HG03280 (cell line): ENCODE measurements around the gene ALG3.

Experiments
- ATAC-seq: cut with Tn5 transposase; IDR thresholded peaks from one replicate; pipeline ENCODE4 v1.9.1; 2021; ENCODE audit warnings: mild to moderate bottlenecking, moderate library complexity; ENCODE audit not compliant: unreplicated experiment

ALG3 gene

DNA sequence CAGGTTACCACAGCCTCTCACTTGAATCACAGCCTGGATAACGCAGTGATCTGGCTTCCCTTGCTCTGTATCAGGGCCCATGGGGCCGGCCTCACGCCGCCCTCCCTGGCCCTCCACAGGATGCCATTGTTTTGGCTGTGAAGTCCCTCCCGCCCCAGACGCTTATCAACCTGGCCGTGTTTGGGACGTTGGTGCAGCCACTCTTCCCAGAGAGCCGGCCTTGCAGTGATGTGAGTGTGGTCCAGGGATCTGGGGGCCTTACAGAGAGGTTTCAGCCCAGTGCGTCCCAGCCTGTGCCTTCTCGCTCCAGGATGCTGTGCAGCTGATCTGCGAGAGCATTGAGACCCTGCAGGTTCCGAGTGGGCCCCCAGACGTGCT, 12.7 kb downstream of the ALG3 start:
- ATAC-seq: no peak

DNA sequence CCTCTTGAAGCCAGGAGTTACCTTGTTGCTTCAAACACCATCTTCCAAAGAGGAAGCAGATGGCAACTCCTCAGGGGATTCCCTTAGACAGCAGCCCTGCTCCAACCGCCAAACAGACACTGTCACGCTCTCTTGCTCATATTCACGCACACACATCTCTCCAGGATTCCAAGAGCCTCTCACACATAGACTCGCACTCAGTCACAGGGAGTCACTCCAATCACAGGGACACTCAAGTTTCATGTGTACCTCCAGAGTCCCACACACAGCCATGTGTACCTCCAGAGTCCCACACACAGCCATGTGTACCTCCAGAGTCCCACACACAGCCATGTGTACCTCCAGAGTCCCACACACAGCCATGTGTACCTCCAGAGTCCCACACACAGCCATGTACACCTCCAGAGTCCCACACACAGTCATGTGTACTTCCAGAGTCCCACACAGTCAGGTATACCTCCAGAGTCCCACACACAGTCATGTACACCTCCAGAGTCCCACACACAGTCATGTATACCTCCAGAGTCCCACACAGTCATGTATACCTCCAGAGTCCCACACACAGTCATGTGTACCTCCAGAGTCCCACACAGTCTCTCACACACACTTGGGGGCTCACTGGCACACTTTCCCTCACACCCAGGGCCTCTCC, 13.3 kb downstream of the ALG3 start:
- no peak for ATAC-seq

DNA sequence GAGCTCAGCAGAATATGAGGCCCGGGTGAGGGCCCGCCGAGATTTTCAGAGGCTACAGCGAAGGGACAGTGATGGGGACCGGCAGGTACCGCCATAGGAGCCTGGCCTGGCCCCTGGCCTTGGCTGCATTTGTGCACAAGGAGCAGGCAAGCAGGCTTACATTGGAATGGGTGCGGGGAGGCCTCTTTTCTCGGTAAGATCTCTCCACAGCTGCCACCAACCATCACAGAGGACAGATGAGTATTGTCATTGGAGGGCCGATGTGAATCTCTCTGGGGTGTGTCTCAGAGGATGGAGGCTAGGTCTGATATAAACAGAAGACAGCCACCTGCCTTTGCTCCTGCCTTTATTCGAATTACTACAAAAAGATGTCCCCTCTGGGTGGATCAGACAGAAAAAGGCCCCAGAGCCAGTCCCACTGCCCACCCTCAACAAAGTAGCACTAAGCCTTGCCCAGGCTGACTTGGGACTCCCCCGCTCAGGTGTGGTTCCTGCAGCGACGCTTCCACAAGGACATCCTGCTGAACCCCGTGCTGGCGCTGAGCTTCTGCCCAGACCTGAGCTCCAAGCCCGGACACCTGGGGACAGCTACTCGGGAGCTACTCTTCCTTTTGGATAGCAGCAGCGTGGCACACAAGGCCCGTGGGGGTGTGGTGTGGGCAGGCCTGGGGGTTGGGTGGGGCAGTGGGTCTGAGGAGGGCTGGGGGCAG, 13.9 kb downstream of the ALG3 start:
- no peak for ATAC-seq

DNA sequence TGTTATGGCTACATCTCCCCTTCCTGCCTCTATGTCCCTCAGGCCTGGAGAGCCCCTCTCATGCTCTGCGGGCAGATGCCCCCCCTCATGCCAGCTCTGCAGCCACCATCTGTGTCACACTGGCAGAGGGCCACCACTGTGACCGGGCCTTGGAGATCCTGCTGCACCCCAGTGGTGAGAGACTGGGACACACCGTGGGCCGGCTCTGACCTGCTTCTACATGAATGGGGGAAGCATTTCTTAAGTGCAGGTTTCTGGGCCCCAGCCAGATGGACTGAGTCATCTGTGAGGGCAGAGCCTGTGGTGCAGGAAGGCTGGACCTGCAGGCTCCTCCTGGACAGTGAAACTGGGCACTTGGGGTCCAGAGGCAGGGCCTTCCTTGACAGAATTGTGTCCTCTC, 14.5 kb downstream of the ALG3 start:
- no peak for ATAC-seq

DNA sequence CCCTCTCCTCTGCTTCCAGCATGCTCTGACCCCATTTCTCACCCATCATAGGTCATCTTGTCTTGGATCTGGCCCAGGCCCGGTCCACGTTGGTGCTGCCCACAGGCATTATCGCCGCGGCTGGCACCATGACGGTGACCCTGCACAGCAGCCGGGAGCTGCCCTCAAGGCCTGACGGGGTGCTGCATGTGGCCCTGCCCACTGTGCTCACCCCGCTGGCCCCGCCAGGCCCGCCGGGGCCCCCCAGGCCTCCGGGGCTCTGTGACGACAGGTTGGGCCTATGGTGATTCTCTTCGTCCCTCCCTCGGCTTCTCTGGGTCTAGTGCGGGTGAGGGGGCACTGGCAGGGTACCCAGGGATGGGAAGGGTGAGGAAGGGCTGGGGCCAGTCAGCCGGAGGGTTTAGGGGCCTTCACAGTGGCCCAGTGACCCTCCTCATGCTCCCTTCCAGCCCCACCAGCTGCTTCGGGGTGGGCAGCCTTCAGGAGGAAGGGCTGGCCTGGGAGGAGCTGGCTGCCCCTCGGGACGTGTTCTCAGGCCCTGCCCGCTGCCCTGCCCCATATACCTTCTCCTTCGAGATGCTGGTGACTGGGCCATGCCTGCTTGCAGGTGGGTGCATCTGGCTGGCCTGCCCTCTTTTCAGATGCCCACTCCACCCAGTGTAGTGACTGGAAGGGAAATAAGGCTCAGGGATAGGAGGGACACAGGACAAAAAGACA, 15.5 kb downstream of the ALG3 start:
- ATAC-seq: no peak

DNA sequence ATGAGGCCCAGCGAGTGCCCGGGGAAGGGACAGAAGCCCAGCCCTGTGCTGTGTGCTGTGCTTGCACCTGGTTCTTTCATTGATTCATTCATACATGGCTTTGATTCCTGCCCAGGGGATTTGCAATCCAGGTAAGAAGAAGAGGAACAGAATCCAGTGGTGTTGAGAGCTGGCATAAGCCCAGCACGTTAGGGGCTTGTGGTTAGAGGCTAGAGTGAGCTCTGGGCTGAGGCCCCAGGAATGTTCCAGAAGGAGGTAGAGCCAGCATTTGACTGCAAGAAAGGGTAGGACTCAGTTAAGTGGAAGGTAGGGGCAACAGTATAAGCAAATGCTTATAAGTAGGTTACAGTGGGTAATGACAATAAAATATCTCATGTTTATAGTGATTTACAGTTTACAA, 17.1 kb downstream of the ALG3 start:
- no peak for ATAC-seq

DNA sequence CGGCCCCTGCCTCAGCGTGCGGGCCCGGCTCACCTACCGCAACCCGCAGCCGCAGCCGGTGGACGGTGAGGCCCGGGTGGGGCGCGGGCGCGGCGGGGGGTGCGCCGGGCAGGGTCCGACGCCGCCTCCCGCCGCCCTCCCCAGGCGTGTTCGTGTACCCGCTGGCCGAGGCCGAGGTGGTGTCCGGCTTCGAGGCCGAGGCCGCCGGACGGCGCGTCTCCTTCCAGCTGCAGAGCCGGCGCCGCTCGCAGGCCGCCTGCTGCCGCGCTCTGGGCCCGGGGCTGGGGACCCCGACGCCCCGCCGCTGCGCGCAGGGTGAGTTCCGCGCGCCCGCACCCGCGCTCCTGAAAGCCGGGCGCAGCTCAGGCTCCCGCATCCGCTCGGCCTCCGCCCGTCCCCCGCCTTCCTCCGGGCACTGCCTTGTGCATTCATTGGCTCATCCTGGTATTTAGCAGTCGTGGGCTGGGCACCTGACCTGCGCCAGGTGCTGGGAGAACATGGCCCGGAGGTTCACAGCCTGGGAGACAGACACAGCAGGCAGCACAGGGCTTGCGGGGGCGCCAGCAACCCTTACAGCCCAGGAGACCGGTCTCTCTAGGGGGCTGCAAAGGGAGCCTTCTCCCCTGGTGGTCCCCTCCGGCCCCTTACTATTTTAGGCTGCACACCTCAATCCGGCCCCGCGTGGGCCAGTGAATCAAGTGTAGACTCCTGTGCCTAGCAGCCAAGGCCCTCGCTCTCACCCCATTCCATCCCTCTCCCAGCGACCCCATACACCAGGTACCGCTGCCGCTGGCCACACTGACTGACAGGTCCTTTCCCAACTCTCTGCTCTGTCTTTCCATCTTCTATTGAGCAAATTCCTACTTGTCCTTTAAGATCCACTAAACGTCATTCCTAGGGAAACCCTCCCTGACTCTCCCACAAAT, 17.9 kb downstream of the ALG3 start:
- no peak for ATAC-seq

DNA sequence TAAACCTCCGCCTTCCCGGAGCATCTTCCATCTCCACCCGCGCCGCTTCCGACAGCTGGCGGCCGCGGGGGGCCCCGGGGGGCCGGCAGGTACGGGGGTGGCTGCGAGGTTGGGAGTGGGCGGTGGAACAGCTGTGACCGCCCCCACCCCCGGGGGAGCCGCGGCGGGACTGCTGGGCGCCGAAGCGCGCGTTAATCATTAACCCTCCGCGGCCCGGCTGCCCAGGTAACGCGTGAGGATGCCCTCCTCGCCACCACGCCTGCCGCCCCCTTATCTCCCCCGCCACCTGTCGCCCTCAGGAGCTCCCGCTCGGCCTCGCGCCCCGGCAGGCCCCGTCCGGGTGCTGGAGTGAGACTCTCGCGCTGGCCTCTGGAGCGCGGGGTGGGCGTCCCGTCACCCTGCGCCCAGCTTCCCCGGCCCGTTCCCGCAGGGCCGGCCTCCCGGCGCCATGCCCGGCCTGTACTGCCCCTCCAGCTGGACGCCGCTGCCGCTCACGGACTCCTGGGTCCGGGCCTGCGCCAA, 18.6 kb downstream of the ALG3 start:
- ATAC-seq: no peak

DNA sequence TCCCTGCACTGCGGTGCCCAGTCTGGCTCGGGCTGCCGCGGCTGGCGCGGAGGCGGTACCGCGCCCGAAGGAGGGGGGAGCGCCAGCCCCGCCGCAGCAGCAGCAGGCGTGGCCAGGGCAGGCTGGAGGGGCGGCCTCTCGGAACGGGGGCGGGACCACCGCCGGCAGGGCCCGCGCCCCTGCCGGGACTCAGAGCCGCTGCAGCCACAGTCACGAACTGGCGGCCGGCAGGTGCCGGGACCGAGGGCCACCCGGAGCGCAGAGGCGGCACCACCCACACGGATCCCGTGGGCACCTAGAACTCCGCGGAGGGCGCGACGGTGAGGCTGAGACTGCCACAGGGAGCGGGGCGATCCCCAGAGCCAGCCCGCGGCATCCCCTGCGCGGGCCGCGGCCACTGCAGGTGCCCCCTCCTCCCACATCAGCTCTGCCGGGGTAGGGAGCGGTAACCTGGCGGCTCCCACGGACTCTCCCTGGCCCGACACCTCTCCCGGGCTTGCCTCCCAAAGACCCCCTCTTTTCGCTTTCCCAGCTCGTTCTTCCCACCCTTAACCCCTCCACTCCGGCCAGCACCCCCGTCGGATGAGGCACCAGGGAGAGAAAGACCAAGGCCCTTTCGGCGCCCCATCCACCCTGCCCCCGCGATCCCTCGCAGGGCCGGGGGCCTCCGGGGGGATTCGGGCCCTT, 19.2 kb downstream of the ALG3 start, which contains the start of gene VWA5B2:
Gene VWA5B2 (plus strand): TSS at position 192 of the 687 bp plus-strand sequence. CDS start 944 bp downstream, outside the sequence.
- ATAC-seq: peak; percentile 77

DNA sequence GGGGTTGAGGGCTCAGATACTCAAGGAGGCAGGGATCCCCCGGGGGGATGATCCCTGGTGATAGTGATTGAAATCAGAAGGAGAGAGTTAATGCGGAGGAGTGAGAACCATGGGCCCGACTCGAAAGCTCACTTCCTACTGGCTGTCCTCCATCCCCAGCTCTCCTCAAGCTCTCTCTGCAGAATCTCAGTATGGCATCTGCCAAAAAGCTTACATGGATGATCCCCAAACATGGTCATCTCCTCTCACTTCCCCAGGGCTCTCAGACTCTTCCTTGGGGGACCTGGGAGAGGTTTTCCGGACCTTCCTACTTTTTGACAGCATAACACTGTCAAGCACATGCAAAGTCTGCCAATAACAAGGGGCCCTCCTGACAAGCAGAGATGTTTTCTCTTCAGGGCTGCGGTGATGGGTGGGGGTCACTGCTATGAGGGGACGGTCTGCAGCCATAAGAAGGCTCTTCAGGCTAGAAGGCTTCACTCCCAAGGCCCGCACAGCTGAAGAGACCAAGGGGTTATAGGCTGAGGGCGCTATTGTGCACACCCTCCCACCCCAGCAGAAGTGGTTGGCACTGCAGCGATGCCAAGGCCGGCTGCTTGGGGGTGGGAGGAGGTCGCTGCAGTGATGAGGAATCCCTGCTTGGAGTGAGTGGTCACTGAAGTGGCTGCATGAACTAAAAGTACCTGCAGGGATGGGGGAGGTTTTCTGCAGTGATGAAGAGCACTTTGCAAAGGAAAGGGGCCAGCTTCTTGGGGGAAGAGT, 20.2 kb downstream of the ALG3 start:
- no peak for ATAC-seq

DNA sequence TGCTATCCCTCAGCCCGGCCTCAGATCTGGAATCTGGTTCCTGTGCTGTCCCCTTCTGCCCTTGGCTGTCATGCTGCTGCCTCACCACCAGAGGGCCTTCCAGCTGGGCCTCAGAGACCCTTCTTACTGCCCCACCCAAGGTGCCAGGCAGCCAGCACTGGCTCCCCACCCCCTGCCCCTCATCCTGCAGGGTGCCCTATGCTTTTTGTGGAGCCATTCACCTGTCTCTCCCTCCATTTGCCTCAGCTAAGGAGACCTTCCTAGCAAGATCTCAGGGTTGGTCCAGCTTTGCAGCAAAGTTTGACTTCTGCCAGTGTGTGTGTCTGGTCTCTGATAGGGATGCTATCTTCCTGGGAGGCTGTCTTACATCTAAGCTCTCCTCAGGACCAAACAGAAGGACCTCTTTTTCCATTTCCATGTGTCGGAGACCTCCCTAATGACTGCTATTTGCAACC, 21.3 kb downstream of the ALG3 start:
- peak; percentile 43 for ATAC-seq

DNA sequence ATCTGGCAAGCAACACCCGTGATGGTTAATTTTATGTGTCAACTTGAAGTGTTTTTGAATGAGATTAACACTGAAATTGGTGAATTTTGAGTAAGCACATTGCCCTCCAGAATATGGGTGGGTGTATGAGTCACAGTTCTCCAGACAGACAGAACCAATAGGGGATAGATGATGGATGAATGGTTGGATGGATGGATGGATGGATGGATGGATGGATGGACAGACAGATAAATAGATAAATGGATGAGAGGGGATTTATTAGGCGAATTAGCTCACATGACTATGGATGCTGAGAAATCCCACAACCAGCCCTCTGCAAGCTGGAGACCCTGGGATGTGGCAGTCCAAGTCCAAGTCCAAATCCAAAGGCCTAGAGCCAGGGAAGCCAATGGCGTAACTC, 24.8 kb downstream of the ALG3 start:
- no peak for ATAC-seq

DNA sequence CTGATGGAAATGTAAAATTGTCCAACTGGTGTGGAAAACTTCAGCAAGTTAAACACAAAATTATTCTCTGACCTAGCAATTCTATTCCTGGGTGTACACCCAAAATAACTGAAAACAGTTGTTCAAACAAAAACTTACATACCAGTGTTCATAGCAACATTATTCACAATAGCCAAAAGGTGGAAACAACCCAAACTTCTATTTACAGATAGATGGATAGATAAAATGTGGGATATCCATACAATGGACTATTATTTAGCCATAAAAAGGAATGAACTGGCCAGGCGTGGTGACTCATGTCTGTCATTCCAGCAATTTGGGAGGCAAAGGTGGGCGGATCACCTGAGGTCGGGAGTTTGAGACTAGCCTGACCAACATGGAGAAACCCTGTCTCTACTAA, 26.2 kb downstream of the ALG3 start:
- no peak for ATAC-seq

DNA sequence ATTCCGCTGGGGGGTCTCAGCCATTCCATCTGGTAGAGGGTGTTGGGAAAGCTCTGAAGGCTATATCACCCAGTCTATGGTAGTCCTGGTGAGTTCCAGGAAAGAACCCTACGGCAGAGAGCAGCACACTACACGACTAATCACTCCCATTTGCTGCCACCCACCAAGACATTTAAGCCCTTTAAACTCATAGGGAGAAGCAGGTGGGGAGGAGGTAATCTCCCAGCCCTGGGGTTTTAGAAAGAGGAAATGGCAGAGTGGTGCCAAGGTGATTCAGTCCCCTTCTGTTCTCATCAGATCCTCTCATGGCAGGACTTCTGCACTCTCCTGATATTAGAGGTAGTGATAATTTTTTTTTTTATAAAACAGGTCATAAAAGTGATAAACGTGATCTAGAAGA, 29.9 kb downstream of the ALG3 start:
- no peak for ATAC-seq

DNA sequence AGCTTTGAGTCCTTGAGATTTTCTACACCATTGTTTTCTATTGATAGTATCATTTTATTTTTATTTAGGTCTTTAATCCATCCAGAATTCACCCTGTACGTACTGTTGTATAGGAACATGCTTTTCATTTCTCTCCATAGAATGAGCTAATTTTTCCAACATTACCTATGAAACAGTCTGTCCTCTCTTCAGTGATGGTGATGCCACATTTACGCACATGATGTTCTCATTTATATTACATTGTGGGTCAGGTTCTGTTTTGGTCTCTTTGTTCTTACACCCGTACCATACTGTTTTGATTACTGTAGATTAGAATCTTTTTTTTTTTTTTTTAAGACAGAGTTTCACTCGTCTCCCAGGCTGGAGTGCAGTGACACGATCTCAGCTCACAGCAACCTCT, 37.0 kb downstream of the ALG3 start:
- no peak for ATAC-seq

DNA sequence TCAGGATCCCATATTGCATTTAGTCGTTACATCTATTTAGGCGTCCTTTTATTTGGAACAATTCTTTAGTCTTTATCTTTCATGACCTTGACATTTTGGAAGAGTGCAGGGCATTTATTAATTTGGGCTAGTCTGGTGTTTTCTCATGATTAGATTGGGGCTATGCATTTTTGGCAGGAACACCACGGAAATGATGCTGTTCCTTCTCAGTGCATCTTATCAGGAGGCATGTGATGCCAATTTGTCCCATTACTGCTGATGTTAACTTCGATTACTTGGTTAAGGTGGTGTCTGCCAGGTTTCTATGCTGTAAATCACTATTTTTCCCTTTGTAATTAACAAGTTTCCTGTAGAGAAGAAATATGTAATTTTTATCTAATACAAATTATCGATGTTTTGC, 37.5 kb downstream of the ALG3 start:
- no peak for ATAC-seq

DNA sequence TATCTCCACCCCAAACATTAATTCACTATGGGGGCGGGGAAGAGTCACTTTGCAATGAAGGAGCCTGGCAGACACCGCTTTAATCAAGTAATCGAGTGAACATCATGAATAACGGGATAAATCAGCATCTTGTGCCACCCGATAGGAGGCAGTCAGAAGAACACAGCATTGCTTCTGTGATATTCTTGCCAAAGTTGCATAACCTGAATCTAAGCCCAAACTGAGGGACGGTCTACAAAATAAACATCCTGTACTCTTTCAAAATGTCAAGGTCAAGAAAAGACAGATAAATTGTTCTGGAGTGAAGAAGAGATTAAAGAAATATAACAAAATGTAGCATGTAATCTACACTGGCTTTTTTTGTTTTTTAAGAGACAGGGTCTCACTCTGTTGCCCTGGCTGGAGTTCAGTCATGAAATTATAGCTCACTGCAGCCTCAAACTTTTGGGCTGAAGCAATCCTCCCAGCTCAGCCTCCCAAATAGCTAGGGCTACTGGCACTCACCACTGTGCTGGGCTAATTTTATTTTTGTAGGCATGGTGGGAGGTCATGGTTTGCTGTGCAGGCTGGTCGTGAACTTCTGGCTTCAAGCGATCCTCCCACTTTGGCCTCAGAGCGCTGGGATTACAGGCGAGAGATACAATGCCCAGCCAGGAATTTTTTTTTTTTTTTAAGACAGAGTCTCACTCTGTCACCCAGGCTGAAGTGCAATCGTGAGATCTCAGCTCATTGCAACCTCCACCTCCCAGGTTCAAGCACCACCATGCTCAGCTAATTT, 39.4 kb downstream of the ALG3 start:
- ATAC-seq: no peak

DNA sequence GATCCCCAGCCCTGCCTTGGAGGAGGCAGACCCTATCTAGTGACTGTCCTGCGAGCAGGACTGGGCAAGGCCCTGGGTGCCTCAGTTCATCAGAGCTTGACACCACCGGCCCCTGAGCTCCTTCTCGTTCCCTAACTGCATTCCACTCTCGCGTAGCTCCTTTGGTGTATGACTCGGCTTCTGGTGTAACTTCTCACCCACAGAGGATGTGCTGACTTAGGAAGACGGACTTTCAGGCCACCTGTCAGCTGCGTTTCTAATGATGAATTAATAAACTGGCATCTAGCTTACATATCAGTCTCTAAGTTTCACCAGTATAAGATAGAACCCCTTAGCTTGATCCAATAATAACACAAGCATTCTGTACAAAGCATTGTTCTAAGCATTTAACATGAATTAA, 45.2 kb downstream of the ALG3 start:
- no peak for ATAC-seq

DNA sequence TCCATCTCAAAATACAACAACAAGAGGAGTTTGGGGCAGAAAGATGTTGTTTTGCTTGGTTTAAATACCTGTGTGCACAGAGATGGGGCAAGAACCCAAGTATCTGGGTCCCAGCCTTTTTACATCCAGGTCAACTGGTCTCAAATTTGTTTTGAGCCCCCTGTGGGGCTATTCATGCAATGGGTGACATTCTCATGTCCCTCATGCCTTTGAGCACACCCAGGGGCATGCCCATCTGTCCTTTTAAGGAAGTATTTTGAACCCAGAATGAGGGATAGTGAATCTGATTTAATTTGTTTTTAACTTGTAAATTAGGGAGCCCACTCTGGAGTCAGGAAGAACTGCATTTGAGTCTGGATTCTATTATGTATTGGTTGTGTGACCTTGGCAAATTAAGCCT, 47.9 kb downstream of the ALG3 start:
- ATAC-seq: no peak
